HG03342 (cell line): ENCODE data around the gene CBX4.

Experiments used
- ATAC-seq: cut with Tn5 transposase; IDR thresholded peaks from one replicate; pipeline ENCODE4 v1.9.1; 2021; ENCODE audit warnings: mild to moderate bottlenecking, moderate library complexity; ENCODE audit not compliant: unreplicated experiment

The CBX4 gene

DNA sequence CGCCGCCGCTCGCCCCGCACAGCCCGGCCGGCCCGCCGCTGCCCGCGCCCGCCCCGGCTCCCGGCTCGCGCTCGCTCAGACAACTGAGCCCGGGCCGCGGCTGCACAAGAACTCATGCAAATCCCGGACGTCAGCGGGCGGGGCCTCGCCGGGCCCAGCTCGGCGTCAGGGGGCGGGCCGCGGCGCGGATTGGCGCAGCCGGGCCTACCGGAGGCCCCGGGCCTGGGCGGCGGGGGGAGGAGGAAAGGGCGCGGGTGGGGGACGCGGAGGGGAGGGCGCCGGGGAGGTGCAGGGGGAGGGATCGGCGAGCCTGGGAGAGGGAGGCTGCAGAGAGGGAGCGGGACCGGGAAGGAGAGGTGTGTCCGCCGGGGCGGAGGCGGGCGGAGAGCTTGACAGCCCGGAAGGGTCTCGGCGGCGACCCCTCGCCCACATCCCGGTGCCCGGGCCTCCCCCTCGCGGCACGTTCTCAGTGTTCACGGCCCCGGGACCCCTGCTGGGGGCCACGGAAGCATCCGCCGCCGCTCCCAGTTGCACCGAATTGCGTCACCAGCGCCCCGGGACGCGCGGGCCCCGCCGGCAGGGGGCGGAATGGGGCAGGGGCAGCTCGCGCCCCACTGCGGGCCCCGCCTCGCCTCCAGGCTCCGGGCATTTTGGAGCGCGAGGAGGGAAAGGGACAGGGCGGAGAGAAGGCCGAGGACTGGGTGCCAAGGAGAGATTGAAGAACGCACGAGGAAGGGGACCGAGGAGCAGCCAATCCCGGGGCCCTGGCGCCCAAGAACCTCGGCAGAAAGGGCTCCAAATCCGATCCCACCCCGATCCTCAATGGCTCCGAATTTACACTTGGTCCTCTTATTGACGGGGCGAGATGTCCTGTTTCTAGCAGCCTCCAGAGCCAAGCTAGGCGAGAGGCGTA is at the start of gene CBX4:
Gene CBX4 (minus strand): TSS at position 85 of the 913 bp plus-strand sequence. CDS start 189 bp downstream, outside the sequence.
- ATAC-seq = peak; percentile 46

DNA sequence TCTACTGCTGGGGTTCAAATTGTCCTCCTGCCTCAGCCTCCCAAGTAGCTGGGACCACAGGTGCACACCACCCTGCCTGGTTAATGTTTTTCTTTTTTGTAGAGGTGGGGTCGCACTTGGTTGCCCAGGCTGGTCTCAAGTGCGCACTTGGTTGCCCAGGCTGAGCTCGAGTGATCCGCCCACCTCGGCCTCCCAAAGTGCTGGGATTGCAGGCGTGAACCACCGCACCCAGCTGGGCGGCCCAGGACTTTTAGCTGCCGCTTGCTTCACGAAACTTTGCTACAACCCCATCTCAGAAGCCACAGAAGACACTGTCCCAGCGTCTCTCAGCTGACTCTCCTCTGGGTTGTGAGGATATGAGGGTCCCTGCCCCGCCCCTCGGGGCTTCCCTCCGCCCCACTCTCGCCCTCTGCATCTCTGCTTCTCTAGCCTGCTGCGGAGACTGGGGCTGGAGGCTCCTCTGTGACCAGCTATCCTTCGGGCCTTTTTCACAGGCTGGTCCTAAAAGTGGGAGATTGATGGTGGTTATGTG is 48.8 kb upstream of the CBX4 start:
- ATAC-seq = no peak

DNA sequence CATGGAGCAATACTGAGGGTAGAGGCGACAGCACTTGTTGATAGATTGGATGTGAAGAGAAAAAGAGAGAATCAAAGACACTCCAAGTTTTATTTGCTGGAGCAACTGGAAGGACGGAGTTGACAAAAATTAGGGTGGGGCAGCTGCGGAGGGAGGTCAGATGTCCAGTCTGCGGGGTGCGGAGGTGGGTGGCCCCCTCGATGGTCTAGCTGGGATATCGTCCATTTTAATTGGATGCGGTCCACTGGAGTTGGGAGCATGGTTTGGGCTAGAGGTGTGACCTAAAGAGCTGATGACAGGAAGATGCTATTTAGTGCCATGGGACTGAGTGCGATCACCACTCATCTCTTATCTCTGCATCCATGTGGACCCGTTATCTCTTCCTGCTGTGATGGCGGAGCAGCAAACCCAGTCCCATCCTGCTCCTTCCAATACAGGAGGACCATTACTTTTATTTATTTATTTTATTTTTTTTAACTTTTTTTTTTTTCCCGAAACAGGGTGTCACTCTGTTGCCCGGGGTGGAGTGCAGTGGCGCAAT is 48.3 kb upstream of the CBX4 start:
- ATAC-seq = no peak

DNA sequence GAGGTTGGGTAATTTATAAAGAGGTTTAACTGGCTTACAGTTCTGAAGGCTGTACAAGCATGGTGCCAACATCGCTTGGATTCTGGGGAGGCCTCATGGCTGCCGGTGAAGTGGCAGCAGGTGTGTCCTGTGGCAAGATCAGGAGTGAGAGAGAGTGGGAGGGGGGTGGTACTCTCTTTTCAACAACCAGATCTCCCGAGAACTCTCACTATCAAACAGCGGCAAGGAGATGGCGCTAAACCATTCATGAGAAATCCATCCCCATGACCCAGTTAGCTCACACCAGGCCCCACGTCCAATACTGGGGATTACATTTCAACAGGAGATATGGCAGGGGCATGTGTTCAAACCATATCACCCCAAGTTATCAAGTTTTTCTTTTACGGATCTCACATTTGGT is 44.0 kb upstream of the CBX4 start:
- no peak for ATAC-seq

DNA sequence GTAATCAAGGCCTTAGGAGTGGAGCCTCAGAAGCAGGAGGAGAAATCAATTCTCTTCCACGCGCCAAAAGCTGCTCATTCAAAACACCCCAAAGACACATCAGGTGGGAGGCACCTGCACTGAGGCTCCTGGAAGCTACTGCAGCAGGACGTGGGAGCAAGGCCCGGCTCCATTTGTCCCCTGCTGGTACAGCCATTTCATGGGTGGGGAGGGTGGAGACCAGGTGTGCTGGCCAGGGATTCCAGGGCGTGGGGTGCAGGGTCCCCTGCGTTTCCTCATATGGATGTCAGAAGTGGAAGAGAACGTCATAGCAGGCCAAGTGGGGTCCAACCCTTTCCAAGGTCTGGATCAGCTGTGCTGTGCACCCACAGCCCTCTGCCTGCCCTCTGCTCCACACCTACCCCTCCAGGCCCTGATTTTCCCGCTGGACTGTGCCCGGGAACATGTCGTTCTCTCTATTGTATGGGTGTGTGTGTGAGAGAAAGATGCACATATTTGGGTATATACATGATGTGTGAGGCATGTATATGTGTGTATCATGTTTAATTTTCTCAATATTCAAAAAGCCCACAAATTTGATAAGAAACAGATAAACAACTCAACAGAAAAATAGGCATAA is 39.2 kb upstream of the CBX4 start:
- ATAC-seq = no peak

DNA sequence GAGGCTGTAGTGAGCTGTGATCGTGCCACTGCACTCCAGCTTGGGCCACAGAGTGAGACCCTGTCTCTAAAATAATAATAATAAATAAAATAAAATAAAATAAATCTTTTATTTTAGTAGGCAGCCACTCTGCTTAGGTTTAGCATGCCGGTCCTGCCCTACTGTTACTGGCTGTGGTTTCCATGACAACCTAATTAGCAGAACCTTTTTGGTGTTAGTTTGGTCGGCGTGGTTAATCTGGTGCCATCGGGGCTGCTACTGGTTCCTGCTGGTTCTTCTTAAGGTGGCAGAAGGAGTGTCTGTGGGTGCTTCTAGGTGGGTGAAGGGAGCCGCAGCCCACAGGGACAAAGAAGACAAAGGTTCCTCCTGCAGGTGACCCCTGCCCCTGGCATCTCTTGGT is 37.8 kb upstream of the CBX4 start:
- ATAC-seq = no peak

DNA sequence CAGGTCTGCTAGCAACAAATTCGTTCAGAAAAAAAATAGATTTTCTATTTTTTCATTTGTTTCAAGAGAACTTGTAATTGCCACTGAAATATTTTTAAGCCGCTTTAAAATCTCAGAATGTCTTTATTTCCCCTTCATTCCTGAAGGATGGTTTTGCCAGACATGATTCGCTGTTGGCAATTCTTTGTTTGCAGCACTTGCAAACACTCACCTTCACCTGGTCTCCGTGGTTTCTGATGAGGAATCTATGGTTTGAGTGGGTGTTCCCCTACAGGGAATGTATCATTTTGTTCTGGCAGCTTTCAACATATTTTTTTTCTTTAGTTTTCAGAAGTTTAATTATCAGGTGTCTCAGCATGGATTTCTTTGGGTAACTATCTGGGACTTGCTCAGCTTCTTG is 36.3 kb upstream of the CBX4 start:
- ATAC-seq = no peak

DNA sequence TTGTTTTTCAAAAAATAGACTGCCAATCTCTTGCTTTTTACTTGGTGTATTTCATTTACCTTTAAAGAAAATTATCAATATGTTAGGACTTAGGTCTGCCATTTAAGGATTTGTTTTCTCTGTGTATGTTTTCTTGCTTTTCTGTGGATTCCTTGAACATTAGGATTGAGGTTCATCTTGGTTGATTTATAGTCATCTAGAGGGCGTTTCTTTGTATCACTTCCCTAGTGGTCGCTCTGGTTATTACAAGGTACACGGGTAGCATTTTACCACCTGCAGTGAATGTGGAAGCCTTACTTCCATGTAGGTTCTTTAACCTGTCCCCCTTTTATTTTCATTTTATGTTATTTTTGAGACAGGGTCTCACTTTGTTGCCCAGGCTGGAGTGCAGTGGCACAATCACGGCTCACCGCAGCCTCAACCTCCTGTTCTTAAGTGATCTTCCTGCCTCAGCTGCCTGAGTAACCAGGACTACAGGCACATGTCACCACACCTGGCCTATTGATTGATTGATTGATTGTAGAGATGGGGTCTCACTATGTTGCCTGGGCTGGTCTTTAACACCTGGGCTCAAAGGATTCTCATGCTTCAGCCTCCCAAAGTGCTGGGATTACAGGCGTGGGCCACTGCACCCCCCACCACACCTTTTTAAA is 35.2 kb upstream of the CBX4 start:
- ATAC-seq = no peak

DNA sequence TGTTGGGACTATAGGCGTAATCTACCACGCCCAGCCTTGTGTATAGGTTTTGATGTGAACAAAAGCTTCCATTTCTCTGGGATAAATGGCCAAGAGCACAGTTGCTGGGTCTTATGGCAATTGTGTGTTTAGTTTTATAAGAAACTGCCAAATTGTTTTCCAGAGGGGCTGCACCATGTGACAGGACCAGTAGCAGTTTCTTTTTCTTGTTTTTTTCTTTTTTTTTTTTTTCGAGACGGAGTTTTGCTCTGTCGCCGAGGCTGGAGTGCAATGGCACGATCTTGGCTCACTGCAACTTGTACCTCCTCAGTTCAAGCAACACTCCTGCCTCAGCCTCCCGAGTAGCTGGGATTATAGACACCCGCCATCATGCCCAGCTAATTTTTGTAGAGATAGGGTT is 34.3 kb upstream of the CBX4 start:
- ATAC-seq = no peak

DNA sequence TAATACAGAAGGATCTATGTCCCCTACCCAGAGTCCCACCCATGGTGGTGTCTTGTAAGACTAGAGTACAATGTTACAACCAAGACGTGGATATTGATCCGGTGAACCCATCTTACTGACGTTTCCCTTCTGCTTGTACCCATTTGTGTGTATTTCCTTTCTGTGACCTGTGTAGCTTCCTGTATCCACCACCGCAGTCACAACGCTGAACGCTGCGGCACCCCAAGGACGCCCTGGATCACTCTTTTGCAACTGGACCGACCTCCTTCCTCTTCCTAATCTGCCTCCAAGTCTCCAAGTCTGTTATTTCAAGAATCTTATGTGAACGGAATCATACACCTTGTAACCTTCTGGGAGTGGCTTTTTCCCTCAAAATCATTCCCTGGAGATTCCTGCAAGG is 33.5 kb upstream of the CBX4 start:
- ATAC-seq = no peak

DNA sequence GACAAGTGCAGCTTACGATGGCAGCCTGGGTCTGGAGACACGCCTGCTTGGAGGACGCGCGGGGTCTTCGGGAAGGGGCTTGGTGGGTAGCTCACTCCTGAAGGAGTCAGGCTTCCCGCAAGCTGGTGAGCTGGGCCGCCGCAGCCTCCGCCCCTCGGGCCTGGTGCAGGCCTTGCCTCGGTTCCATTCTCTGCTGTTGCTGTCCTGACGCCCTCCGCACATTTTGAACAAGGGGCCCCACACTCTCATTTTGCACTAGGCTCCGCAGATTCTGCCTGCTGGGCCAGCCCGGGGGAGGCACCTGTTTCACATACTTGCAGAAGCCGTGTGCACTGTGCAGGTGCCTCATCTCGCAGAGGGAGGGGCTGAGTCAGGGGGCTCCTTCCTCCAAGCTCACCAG is 31.9 kb upstream of the CBX4 start:
- ATAC-seq = no peak

DNA sequence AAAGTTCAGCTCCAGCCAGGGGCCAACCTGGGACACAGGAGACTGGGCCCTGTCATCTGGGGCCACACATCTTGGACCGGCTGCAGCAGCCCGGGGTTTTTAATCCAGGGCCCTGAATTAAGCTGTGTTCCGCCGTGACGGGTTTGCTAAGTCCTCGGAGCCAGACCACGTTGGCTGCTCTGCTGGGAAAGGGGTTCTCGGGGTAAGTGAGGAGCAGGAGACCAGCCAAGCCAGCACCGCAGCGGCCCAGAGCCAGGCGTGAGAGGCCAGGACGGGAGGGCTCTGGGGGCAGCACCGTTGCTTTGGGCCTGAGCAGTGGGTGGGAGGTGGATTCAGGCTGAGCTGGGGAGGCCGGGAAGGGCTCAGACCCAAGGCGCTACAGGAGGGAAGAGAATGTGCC is 31.3 kb upstream of the CBX4 start:
- ATAC-seq = no peak

DNA sequence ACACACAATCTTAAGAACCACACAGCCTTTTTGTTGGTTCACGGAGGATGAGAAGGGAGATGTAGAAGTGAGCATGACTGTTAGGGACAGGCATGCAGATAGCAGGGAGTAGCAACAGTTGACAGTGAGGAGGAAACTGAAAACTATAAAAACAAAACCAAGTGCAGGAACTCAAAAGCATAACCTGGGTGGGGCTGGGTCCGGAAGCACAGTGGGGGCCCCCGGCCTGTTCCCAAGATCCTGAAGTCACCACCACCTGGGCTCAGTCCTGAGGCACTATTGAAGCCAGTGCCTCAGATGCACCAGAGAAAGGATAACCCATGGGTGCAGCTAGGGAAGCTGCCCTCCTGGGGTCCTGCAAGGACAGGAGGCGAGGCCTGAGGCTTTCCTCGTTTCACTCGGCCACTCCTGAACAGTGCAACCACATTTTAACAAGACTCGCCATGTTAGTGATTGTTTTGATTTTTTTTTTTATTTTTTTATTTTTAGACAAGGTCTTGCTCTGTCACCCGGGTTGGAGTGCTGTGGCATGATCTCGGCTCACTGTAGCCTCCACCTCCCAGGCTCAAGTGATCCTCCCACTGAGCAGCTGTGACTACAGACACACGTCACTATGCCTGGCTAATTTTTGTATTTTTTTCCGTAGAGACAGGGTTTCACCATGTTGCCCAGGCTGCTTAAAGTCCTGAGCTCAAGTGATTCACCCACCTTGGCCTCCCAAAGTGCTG is 27.7 kb upstream of the CBX4 start:
- no peak for ATAC-seq

DNA sequence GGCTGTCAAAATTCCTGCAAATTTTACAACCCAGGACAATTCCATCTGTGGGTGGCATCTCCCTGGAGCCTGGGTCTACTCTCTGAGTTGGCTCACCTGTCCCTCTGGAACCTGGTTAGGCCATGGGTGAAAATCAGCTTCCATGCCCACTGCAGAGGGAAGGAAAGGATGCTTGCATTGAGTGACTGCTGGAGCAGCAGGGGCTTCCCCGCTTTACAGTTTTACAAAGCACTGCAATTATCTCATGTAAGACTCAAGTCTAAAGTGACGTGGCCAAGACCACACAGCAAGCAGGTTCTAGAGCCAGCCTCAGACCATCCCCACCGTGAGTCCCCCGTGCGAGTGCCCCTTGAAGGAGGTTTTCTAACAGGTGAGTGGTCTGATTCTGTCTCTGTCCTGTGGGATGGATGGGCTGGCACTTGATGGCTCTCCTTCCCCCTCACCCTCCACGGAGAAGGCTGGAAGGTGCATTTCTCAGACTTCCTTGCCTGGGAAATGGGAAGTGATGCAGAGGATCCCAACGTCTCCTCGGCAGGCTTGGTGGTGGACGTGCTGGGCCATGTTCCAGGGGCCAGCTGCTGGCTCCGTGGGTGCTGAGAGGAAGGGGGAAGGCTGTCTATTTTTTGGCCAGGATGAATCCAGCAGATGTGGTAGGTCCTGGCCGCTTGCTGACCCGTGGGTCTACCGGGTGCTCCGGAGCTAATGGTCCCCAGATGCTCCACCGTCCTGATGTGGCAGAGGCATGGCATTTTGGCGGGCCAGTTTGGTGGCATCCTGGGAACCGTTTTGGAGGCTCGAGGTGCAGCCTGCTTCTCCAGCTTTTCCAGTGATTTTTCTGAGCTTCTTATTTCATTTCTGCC is 26.3 kb upstream of the CBX4 start:
- ATAC-seq = no peak

DNA sequence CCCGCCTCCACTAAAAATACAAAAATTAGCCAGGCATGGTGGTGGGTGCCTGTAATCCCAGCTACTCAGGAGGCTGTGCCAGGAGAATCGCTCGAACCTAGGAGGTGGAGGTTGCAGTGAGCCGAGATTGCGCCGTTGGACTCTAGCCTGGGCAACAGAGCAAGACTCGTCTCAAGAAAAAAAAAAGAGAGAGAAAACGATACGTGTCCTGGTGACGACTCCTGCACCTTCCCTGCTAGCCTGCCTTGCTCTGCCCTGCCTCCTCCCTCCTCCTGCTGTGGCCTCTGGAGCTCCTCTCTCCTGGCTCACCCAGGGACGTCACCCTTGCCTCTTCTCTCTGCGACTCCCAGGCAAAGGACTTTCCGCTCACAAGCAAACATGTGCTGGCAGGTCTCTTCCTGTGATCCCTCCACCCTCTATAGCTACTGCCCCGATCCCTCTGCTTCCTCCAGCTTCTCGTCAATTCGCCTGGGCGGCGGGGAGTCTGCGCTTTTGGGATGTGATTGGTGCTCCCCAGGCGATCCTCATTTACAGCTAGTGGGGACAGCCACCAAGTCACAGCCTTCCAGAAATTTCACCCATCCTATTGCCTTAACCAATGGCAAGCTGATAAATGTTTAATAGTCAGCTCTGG is 25.5 kb upstream of the CBX4 start:
- ATAC-seq = no peak

DNA sequence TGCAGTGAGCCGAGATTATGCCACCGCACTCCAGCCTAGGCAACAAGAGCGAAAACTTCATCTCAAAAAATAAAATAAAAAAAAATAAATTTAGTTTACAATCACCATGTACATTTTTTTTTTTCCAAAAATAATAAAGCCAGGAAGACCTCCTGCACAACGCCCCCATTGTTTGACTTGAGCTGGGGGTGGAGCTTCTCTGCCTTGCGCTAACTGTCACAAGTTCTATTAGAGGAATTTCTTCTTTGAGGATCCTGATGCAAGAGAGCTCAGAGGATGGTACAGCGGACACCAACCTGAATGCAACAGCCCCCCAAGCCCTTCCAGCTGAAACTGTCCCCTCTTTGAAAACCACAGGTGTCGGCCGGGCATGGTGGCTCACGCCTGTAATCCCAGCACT is 24.9 kb upstream of the CBX4 start:
- ATAC-seq = no peak

DNA sequence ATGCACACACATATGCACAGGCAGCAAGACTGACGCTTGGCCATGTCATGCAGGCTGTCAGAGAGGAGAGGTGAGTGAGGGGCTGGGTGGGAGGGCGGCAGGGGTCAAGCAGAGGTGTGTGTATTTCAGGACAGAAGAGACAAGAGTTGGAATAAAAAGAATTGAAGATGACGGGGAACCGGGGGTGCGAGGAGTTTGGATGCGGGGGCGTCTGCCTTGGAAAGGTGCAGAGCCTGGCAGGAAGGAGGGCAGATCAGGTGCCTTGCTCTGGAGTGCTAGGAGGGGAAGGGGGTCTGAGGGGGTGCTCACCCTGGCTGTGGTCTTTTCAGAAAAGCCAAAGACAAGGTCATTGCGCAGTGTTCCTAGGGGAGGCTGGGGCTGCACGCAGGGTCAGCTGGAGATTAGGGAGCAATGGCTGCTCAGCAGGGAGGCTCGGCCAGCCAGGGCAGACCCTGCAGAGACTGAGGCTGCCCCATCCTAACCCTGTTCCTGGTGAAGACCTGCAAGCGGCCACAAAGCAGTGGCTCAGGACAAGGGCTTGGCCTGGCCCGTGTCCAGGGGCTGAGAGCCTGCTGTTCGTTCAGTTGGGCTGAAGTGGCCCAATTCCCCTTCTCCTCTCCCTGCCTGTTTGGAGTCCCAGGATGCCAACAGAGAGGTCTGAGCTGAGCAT is 23.7 kb upstream of the CBX4 start:
- no peak for ATAC-seq

DNA sequence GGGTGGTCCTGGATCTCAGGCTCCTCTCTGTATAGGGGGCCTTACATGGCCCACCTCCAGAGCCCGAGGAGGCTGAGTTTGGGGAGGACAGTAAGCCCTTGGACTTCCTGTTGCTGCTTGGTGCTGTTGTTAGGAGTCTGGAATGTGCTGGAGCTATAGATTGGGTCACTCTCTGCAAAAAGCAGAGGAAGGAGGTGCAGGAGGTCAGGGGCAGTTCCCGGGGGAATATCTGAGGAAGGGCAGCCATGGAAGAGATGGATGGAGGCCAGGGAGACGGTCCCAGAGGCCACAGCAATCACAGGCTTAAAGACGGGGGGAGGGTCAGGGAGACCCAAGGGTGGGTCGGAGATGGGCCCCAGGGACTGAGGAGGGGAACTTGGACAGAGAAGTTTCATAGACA is 23.0 kb upstream of the CBX4 start:
- ATAC-seq = no peak
